Measurements from ENCODE around the gene CFAP53. TPM values are rescaled to one million over a fixed set of nuclear protein-coding genes. Genes with fewer than 3 reads are reported as not detected.
"Not testable (repeated sequence)": the region's sequence is repeated elsewhere in the genome, so short reads cannot be mapped to it uniquely, and the experiment has no call there.

The CFAP53 gene
- polyA plus RNA-seq, 3 donors, result 0.04 to 0.64 TPM; not detected in 1

DNA sequence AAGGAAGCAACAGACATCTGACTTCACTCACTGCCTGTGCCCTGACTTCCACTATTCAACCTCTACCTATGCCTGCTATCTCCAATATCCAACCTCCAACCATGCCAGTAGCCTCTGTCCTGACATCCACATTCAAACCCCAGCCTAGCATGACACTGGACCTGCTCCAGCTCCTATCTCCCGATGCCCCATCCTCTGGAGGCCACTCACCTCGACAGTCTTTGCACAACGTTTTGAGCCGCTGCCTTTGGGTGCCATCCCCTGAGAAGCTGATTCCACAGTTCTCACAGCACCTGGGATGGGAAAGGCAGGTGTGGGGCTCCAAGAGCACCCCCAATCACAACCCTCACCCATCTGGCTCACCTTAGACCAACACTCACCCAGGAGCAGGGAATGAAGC is 10.2 kb upstream of the CFAP53 start:
- H3K27ac ChIP-seq (ENCODE audit: low read depth, low read length), result no peak overlapping the region
- WGBS, 3 donors, result 87 to 93% (median 88%) methylated on average over 4 of the region's 4 CpGs

GRCh38 chr18:50275503-50276036 is 9.3 kb upstream of the CFAP53 start:
- WGBS, 3 donors, result 95 to 96% (median 96%) methylated on average over 19 of the region's 19 CpGs
- no peak overlapping the region for H3K27ac ChIP-seq (ENCODE audit: low read depth, low read length)

GRCh38 chr18:50274941-50275340 is 8.6 kb upstream of the CFAP53 start:
- 95 to 98% (median 98%) methylated on average over 8 to 10 of the region's 10 CpGs for WGBS, 3 donors
- H3K27ac ChIP-seq (ENCODE audit: low read depth, low read length), result no peak overlapping the region

DNA sequence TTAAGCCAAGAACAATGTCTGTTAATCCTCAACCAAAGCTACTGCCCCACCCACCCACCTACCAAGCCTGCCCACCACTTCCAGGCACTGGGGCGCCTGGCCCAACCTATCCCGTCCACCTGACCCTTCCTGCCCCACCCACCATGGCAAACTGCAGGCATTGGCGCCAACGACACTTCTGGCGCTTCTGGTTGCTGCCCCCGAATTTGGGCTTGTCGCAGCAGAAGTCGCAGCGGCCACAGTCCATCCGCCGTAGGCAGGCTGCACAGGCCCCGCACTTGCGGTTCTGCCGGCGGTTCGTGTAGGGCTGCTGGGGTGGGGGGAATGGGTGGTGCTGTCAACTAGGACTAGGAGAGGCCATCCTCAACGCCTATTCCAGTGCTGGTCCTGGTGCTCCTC is 7.7 kb upstream of the CFAP53 start:
- WGBS, 3 donors, result 96 to 98% (median 96%) methylated on average over 17 of the region's 17 CpGs
- H3K27ac ChIP-seq (ENCODE audit: low read depth, low read length), result no peak overlapping the region

DNA sequence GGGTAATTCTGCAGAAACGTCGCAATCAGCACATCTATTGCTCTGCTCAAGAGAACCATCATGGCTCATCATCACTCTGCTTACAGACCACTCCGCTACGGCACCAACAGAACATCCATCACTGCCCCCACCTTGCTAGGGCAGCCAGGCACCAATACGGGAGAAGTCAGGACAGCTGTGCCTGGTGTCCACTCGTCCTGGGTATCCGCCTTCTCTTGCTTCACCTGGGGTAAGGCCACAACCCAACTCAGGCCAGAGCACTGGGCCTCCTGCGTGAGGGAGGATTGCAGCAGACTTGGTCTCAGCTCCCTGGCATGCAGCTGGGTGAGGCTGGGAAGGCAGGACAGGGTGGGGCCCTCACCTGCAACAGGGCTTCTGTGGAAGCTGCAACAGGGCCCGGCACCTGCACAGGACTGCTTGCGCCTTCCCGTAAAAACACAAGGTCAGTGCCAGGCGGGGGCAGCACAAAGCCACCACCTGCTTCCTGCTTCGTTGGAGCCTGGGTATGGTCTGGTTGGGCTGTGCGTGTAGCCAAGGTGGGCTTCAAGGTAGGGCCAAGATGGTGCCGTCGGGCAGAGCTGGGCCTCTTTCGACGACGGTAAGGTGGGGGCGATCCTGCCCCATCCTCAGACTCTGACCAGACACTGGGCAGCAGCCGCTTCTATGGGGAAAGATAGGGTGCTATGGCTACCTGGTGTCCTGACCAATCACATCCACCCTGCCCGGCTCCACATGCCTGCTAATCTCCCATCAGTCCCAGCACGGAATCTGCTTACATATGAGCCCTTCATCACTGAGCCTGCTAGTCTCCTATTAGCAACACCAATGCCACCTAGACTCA is 7.1 kb upstream of the CFAP53 start:
- 88 to 93% (median 92%) methylated on average over 23 of the region's 23 CpGs for WGBS, 3 donors
- H3K27ac ChIP-seq (ENCODE audit: low read depth, low read length), result no peak overlapping the region

- WGBS, 3 donors, result 77 to 93% (median 82%) methylated on average over 5 of the region's 5 CpGs
- no peak overlapping the region for H3K27ac ChIP-seq (ENCODE audit: low read depth, low read length)
Observed at GRCh38 chr18:50272568-50272967, 6.3 kb upstream of the CFAP53 start.

GRCh38 chr18:50268022-50268747 is 1.9 kb upstream of the CFAP53 start:
- WGBS, 3 donors, result 4 to 14% (median 13%) methylated on average over 56 of the region's 56 CpGs
- no peak overlapping the region for H3K27ac ChIP-seq (ENCODE audit: low read depth, low read length)

- no peak overlapping the region for H3K27ac ChIP-seq (ENCODE audit: low read depth, low read length)
Observed at GRCh38 chr18:50262977-50263376, 3.3 kb downstream of the CFAP53 start.

- H3K27ac ChIP-seq (ENCODE audit: low read depth, low read length), result no peak overlapping the region
- WGBS, 3 donors, result 74 to 83% (median 77%) methylated on average over 3 of the region's 3 CpGs
Observed at GRCh38 chr18:50250935-50251334, 15.4 kb downstream of the CFAP53 start.

DNA sequence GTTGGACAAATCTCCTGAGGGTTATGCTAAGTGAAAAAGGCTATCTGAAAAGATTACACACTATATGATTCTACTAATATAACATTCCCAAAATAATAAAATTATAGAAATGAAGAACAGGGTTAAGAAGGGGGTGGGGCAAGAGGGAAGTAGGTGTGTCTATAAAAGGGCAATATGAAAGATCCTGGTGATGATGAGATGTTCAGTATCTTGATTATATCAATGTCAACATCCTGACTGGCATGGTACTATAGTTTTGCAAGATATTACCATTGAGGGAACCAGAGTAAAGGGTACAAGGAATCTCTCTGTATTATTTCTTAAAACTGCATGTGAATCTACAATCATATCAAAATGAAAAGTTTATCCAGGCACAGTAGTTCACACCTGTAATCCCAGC is 16.7 kb downstream of the CFAP53 start:
- no peak overlapping the region for H3K27ac ChIP-seq (ENCODE audit: low read depth, low read length)

- H3K27ac ChIP-seq (ENCODE audit: low read depth, low read length), result no peak overlapping the region
Observed at GRCh38 chr18:50247561-50247960, 18.7 kb downstream of the CFAP53 start.

- WGBS, 3 donors, result 79 to 95% (median 93%) methylated on average over 8 of the region's 8 CpGs
- not testable (repeated sequence) for H3K27ac ChIP-seq (ENCODE audit: low read depth, low read length)
Observed at GRCh38 chr18:50241768-50242167, 24.5 kb downstream of the CFAP53 start.

DNA sequence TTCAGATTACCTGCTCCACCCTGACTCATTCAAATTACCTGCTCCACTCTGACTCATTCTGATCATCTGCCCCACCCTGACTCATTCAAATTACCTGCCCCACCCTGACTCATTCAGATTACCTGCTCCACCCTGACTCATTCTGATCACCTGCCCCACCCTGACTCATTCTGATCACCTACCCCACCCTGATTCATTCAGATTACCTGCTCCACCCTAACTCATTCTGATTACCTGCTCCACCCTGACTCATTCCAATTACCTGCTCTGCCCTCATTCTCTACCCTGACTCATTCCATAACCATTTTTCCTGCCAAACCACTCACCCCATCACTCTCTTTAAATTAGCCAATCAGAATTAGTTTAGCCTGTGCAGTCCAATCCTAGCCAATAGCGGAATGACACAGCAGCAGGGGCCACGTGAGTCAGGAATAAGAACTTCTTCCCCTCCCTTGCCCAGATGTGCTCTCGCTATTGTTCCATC is 26.2 kb downstream of the CFAP53 start:
- H3K27ac ChIP-seq (ENCODE audit: low read depth, low read length), result no peak overlapping the region
- 75 to 97% (median 93%) methylated on average over 3 of the region's 3 CpGs for WGBS, 3 donors

DNA sequence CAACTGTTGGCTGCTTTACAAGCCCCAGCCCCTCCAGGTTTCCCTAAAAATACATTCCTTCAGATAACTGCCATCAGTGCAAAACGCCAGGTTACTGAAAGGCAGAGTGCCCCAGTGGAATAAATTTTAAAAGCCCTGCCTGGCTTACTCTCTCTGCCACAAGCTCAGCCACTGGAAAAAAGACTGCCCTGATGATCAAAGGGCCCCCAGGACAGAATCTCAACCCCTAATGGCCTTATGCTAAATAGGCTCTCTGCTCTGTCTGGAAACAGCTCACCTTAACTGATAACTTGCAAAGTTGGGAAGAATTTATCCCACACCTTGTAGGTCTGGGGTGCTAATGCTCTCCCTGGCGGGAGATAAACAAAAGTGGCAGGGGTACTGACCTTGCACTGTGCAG is 33.9 kb downstream of the CFAP53 start:
- no peak overlapping the region for H3K27ac ChIP-seq (ENCODE audit: low read depth, low read length)
- WGBS, 3 donors, result 55 to 73% (median 56%) methylated on average over 2 of the region's 2 CpGs

DNA sequence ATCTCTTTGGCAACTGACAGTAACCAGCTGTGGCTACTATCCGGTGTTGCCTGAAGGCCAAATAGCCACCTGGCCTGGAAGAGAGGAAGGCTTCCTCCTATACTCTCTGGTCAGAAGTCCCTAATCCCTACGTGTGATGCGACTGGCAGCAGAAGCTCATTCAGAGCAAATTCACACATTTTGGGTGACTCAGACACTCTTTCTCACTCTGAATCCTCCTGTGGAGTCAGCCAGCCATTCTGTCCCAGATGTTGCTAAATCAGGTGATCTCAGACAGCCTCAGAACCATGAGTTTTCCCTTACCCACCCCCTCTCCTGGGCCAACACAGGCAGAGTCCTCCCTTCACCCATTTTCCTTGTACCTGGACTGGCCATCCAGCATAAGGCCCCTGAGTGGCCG is 34.7 kb downstream of the CFAP53 start:
- no peak overlapping the region for H3K27ac ChIP-seq (ENCODE audit: low read depth, low read length)
- WGBS, 3 donors, result 69 to 85% (median 71%) methylated on average over 4 of the region's 4 CpGs

- 91 to 93% (median 92%) methylated on average over 4 of the region's 4 CpGs for WGBS, 3 donors
Observed at GRCh38 chr18:50220249-50220648, 46.0 kb downstream of the CFAP53 start.

DNA sequence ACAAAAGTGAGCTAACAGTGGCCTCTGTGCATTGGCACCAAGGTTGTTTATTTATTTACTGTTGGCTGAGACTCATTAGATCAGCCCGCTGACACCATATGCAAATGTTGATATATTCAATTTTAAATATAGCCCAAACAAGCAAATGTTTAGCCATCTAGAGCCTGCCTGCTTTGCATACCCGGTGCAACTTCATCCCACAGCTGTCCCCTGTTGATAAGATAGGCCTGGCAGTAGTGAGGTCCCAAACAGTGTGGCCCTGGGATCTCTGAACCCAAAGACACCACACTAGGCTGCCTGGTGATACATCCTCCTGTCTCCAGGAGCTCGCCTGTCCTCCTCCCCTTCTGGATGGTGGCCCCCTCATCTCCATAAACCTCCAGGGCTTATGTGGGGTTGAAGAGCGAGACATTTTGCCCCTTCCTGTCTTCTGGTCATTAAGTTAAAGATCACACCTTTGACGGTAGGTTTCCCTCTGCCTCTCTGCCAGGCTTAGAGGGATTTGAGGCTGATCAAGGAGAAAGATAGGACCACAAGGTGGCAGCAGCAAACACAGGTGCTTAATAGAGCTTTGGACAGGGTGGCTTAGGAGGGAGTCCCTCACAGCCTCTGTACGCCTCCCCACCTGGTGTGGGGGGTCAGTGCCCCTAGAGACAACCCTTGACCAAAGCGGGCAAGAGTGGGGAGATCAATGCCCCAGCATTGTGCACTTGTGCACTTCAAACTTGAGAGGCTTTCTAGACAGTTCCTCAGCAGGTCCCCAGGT is 47.7 kb downstream of the CFAP53 start:
- 48 to 61% (median 56%) methylated on average over 7 of the region's 7 CpGs for WGBS, 3 donors
- H3K27ac ChIP-seq (ENCODE audit: low read depth, low read length), result no peak overlapping the region

More at GRCh38 chr18:50220249-50220648, 46.0 kb downstream of the CFAP53 start:
- H3K27ac ChIP-seq (ENCODE audit: low read depth, low read length), result not testable (repeated sequence)

- 89 to 91% (median 91%) methylated on average over 4 of the region's 4 CpGs for WGBS, 3 donors
- no peak overlapping the region for H3K27ac ChIP-seq (ENCODE audit: low read depth, low read length)
Observed at GRCh38 chr18:50209311-50209710, 57.0 kb downstream of the CFAP53 start.

DNA sequence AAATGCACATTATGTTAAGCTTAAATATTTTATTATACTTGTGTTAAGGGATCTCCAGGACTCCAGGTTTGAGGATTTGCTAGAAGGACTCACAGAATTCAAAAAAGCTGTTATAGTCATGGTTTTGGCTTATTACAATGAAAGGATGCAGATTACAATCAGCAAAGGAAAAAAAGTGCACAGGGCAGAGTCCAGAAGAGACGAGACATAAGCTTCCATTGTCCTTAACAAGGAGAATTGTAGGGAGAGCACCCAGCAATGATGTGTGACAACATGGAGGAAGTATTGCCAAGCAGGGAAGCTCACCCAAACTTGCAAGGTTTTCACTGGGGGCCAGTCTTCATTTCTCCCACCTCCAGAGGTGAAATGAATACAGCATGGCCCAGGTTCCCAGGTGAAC is 58.6 kb downstream of the CFAP53 start:
- no peak overlapping the region for H3K27ac ChIP-seq (ENCODE audit: low read depth, low read length)
- WGBS, 3 donors, result 42 to 44% (median 43%) methylated on average over 1 of the region's 1 CpG

All from adipose tissue (tissue), 3 donors.